ENCODE data around the gene RPL21.
"Not testable (repeated sequence)": the region's sequence is repeated elsewhere in the genome, so short reads cannot be mapped to it uniquely, and the experiment has no call there.

RPL21 gene

DNA sequence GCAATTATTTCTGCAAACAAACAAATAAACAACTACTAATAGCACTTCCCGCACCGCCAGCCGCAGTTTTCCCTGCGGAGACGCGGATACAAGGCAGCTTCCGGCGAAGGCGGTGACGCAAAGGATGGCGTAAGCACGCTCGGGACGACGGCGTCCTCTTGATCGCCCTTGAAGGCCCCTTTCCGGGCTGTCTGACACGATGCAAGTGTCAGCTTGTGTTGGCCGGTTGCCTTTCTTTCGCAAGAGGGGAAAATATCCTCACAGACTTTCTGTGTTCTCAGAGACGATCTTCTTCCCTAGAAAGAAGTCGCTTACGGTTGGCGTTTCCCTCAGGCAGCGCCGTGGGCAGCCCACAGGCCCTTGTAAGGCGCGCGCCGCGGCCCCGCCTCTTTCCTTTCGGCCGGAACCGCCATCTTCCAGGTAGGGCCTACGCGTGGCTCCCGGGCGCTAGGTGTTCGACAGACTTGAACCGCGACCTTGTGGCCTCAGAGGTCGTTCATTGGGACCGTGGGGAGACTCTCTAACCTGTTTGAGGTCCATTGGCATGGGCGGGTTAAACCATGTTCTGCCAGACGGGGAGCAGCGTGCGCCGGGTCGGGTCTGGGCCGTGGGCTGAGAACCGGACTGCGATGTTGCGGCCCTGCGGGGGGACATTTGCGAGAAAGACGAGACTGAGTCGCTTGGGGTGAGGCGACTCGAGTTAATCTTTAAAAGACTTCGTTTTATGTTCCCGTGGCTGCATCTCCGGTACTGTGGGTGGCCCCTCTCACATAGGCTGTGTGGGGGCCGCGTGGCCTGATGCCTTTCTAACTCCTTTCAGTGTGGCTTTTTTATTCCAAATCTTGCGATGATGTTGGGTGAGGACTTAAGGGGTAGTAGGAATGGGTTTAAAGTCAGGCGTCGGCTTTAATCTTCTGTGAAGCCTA lies at the start of gene RPL21:
RPL21 (plus strand) TSS at position 393 of the 926 bp plus-strand sequence. CDS start 2,219 bp downstream, outside the sequence.
- DNase-seq (ENCODE audit: low spot score) = peak; percentile 99

DNA sequence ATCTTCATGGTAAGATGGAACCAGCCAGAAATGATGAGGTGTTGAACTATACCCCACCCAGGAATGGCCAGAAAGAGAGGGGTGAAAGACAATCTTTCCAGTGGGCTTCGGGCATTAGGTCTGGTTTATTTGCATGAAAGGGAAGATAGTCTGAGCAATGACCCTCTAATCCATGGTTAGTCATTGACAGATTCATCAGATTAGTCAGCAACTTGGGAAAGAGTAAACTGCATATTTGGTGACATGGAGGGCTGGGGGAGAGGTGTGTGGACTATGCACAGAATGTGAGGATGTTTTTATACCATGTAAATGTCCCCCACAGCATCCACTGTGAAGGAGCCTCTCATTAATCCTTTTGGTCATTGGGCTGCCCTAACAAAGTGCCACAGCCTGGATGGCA lies 49.7 kb upstream of the RPL21 start:
- no peak for DNase-seq (ENCODE audit: low spot score)

DNA sequence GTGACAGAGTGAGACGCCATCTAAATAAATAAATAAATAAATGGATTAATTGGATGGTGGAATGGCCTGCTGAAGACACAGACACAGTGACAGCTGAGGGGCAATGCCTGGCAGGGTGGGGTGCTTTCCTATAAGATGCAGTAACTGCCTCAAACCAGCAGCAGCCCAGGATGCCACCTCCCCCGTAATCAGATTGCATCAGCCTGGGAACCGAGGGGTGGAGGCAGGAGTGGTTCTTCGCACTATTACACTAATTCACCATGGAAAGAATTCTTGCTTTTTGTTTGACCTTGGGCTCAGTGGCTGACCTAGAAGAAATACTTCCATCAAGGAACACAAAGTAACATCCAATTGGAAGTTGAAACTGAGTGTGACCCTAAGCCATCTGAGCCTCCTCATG lies 48.2 kb upstream of the RPL21 start:
- no peak for DNase-seq (ENCODE audit: low spot score)

DNA sequence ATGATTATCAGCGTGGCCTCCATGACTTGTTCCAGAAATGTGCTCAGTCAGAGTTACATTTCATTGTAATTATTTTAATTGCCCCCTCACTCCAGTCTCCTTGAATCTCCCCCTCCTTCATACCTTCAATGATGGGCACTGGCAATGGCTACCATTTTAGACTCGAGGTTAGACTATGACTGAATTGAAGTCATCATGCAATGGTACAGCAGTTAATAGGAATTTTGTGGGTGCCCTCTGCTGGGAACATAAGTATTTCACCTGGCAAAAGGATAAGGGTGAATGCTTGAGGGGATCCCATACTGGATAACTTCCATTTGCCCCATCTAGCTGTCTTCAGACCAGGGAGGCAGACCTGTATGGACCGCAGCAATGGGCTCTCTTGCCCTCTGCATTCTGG lies 47.5 kb upstream of the RPL21 start:
- peak; percentile 6 for DNase-seq (ENCODE audit: low spot score)

DNA sequence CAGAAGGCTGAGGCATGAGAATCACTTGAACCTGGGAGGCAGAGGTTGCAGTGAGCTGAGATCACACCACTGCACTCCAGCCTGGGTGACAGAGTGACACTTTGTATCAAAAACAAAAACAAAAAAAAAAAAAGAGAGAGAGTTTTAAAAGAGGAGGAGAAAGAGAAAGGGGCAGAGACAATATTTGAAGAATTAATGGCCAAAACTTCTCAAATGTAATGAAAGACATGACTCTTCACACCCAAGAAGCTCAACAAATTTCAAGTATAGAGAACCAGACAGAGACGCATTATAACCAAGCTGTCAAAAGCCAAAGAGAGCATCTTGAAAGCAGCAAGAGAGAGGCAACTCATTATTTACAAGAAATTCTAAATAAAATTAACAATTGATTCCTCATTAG lies 42.8 kb upstream of the RPL21 start:
- DNase-seq (ENCODE audit: low spot score) = no peak

DNA sequence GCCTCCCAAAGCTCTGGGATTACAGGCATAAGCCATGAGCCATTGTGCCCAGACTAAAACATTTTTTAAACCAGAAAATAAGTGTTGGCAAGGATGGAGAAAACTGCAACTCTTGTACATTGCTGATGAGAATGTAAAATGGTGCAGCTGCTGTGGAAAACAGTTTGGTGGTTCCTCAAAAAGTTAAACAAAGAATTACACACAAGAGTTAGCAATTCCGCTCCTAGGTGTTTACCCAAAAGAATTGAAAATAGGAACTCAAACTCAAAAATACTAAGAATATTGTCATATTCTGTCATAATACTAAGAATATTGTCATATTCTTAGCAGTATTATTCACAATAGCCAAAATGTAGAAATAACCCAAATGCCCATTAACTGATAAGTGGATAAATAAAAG lies 40.1 kb upstream of the RPL21 start:
- no peak for DNase-seq (ENCODE audit: low spot score)

DNA sequence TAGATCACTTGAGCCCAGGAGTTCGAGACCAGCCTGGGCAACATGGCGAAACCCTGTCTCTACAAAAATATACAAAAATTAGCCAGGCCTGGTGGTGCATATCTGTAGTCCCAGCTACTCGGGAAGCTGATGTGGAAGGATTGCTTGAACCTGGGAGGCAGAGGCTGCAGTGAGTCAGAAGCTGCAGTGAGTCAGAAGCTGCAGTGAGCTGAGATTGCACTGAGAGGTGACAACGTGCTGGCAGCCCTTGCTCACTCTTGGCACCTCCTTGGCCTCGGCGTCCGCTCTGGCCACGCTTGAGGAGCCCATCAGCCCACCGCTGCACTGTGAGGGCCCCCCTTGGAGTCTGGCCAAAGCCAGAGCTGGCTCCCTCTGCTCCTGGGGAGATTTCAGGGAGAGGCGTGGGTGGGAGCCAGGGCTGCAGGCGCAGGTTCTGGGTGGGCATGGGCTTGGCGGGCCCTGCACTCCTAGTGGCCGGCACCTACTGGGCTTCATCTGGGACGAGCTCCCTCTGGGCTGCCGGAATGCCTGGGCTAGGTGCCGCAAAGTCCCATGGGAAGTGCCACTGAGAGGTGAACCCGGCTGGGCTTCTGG lies 39.5 kb upstream of the RPL21 start:
- DNase-seq (ENCODE audit: low spot score) = no peak

DNA sequence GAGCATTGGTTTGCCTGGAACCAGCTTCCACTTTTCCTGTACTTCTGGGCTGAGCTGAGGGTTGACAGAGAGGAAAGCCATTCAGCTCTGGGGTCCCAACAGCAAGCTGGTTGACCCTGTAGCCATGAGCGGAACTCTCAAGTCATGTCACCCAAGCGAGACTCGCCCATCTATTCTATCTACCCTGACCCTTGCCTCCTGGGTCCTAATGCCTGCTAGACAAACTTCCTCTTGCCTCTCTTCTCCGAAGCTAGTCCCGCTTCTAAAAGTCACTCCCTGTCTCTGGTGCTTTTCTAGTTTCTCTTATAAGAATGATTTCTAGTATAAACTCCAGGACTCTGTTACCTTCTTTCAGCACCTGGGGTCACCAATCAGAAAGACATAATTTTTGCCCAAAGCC lies 38.0 kb upstream of the RPL21 start:
- not testable (repeated sequence) for DNase-seq (ENCODE audit: low spot score)

DNA sequence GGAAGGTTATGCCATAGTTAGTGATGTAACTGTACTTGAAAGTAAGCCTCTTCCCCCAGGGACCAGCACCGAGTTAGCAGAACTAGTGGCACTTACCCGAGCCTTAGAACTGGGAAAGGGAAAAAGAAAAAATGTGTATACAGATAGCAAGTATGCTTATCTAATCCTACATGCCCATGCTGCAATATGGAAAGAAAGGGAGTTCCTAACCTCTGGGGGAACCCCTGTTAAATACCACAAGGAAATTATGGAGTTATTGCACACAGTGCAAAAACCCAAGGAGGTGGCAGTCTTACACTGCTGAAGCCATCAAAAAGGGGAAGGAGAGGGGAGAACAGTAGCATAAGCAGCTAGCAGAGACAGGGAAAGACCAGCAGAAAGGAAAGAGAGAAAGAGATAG lies 33.6 kb upstream of the RPL21 start:
- DNase-seq (ENCODE audit: low spot score) = not testable (repeated sequence)

DNA sequence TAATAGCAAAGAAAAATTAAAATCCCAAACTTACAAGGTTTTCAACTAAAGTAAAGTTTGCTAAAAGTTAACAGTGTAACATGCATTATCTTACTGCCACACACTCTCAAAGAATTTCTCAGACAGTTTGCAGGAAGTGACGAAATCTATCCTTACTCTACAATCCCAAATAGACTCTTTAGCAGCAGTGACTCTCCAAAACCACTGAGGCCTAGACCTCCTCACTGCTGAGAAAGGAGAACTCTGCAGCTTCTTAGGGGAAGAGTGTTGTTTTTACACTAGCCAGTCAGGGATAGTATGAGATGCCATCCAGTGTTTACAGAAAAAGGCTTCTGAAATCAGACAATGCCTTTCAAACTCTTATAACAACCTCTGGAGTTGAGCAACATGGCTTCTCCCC lies 32.5 kb upstream of the RPL21 start:
- DNase-seq (ENCODE audit: low spot score) = not testable (repeated sequence)

DNA sequence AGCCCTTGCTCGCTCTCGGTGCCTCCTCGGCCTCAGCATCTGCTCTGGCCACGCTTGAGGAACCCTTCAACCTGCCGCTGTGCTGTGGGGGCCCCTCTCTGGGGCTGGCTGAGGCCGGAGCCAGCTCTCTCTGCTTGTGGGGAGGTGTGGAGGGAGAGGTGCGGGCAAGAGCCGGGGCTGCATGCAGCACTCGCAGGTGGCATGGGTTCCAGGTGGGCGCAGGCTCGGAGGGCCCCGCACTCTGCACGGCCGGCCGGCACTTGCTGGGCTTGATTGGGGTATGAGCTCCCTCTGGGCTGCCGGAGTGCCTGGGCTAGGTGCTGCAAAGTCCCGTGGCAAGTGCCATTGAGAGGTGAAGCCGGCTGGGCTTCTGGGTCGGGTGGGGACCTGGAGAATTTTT lies 31.7 kb upstream of the RPL21 start:
- no peak for DNase-seq (ENCODE audit: low spot score)

DNA sequence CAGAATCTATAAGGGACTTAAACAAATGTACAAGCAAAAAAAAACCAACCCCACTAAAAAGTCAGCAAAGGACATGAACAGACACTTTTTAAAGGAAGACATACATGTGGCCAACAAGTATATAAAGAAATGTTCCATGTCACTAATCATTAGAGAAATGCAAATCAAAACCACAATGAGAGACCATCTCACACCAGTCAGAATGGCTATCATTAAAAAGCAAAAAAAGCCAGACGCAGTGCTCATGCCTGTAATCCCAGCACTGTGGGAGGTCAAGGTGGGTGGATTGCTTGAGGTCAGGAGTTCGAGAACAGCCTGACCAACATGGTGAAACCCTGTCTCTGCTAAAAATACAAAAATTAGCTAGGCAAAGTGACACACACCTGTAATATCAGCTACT lies 29.3 kb upstream of the RPL21 start:
- not testable (repeated sequence) for DNase-seq (ENCODE audit: low spot score)

DNA sequence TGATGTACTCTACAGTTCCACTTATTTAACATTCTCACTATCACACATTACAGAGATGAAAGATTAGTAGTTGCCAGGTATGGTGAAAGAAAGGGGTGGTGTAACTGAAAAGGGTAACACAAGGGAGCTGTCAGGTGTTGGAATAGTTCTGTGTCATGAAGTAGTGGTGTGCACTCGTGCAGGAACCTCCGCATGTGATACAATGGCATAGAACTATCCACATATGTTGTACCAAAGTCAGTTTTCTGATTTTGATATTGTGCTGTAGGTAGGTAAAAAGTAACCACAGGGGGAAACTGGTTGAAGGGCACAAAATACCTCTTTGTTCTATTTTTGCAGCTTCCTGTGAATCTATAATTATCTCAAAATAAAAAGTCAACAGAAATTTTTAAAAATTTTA lies 24.4 kb upstream of the RPL21 start:
- no peak for DNase-seq (ENCODE audit: low spot score)

DNA sequence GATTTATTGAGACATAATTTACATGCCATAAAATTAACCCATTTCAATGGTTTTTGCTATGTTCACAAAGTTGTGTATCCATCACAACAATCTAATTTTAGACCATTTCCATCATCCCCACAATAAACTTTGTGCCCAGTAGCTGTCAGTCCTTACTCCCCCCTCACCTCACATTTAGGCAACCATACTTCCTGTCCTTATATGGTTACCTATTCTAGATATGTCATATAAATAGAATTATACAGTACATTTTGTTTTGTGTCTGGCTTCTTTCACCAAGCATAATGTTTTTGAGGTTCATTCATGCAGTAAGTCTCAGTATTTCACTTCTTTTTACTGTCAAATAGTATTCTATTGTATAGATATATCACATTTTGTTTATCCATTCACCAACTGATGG lies 23.2 kb upstream of the RPL21 start:
- no peak for DNase-seq (ENCODE audit: low spot score)

DNA sequence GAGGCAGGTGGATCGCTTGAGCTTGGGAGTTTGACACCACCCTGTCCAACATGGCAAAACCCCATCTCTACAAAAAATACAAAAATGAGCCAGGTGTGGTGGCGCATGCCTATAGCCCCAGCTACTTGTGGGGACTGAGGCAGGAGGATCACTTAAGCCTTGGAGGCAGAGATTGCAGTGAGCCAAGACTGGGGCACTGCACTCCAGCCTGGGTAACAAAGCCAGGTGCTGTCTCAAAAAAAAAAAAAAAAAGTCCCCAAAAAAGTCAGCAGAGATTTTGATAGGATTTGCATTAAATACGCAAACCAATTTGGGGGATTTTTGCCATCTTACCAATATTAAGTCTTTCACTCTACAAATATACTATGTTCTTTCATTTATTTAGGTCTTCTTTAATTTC lies 21.7 kb upstream of the RPL21 start:
- DNase-seq (ENCODE audit: low spot score) = no peak

DNA sequence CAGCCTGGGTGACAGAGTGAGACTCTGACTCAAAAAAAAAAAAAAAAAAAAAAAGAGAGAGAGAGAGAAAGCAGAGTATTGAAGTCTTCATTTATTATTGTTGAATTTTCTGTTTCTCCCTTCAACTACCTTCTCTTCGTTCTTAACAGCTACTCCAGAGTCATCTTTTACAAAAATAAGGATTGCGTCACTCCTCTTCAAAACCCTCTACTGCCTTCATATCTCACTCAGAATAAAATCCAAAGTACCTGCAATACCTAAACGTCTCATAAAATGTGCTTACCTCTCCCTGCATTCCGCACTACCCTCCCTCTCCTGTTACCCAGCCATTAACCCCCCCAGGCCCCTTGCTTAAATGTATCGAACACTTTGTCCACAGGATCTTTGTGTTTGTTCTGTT lies 17.4 kb upstream of the RPL21 start:
- no peak for DNase-seq (ENCODE audit: low spot score)

DNA sequence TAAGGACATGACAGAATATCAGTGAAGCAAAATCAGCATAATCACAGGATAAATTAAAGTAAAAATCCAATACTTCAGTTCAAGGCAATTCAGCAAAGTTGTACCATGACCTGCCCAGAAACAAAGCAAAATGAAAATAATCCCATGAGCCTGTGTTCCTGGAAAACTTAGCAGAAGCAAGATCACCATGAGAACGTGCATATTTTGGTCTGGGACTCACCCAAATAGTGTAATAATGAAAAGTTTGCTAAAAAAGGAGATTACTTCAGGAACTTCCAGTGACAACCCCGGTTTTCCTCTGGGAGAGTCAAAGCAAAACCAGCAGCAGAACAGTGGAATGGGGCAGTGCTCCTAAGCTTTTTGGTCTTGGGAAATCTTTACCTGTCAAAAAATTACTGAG lies 14.9 kb upstream of the RPL21 start:
- DNase-seq (ENCODE audit: low spot score) = no peak

DNA sequence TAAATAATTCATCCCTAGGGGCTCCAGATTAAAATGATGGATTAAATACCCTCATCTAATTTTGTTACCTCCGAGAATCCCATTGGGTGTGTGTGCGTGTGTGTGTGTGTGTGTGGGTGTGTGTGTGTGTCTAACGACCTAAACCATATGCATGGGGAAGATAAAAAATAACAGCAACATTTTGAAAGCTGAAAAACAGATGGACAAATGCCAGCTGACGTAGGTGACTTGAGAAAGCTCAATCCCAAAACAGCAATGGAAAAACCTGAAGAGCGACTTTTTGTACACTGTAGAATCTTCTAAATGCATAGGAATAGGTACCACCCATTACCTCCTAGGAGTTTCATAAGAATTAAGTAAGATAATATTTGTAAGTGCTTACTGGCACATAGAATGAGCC lies 8.7 kb upstream of the RPL21 start:
- DNase-seq (ENCODE audit: low spot score) = no peak

DNA sequence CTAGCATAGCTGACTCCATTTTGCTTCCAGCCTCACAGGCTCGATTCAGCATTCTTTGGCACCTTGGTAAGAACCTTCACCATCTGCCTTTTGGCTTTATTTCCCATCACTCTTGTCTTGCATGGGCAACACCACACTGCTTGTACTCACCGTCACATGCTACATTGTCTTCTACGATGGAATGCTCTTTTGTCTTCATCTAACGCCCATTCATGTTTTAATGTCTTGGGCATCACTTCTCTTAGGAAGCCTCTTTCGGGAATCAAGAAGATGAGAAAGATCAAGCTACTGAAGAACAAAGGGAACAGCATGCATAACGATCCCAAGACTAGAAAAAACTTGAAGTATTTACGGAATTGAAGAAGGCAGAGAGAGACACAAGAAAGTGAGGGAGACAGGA lies 5.7 kb upstream of the RPL21 start:
- no peak for DNase-seq (ENCODE audit: low spot score)

DNA sequence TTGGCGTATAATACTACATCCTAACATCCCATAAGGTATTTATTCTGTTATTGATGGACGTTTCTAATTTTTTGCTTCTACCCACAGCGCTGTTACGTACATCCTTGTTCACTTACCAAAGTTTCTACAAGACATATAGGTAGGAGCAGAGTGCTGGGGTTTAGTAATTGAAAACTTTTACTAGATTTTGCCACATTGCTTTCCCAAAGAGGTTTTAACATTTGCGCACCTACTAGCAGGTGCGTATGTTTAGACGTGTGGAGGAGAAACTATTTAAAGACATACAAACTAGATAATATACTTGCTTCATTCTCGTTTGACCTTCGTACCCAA lies 559 bp upstream of the RPL21 start:
- no peak for DNase-seq (ENCODE audit: low spot score)

DNA sequence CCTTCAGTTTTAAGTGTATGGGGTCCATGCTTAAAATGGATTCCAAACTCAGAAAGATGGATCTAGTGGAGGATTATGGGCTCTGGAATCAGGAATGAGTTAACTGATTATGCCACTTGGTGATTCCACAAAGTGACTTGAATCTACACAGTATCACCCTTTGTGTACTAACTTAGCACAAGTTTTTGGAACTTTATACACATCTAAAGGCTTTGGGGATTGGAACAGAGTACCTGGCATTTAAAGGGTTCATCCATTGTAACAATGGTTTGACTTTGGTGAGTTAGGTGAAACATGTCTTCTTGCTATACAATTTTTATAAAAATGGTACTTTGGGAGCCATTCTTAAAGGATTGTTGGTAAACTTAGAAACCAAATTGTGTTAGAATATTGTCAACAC lies 1.1 kb downstream of the RPL21 start:
- no peak for DNase-seq (ENCODE audit: low spot score)

DNA sequence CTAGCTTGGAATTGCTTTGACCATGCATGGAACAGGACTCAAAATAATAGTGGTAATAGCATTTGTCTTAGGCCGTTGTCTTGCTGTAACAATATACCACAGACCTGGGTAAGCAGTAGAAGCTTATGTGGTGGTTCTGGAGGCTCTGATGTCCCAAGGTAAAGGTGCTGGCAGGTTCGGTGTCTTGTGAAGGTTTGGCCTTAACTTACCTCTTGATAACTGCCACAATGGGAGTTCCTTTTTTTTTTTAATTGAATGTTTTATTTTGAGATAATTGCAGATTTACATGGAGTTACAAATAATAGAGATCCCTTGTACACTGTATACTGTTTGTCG lies 5.8 kb downstream of the RPL21 start:
- no peak for DNase-seq (ENCODE audit: low spot score)

DNA sequence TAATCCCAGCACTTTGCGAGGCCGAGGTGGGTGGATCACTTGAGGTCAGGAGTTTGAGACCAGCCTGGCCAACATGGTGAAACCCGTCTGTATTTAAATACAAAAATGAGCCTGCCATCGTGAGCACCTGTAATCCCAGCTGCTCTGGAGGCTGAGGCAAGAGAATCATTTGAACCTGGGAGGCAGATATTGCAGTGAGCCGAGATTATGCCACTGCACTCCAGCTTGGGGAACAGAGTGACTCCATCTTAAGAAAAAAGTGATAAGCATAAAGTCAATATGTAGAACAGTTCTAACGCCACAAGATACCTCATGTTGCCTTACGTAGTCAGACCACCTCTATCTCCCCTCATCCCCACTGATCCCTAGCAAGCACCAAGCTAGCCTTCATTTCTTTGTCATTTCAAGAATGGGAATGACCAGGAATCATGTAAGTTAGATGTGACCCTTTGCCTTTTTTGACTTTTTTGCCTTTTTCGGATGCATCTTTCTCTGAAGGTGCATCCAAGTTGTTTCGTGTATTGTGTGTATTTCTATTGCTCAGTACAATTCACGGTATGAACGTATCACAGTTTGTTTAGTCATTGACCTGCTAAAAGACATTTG lies 6.4 kb downstream of the RPL21 start:
- DNase-seq (ENCODE audit: low spot score) = no peak
